HG03039 (cell line): Measurements from ENCODE around the gene NHS.

Experiments
- ATAC-seq: cut with Tn5 transposase; IDR thresholded peaks from one replicate; pipeline ENCODE4 v1.9.1; 2021; ENCODE audit warnings: mild to moderate bottlenecking, moderate library complexity; ENCODE audit not compliant: unreplicated experiment

The NHS gene

DNA sequence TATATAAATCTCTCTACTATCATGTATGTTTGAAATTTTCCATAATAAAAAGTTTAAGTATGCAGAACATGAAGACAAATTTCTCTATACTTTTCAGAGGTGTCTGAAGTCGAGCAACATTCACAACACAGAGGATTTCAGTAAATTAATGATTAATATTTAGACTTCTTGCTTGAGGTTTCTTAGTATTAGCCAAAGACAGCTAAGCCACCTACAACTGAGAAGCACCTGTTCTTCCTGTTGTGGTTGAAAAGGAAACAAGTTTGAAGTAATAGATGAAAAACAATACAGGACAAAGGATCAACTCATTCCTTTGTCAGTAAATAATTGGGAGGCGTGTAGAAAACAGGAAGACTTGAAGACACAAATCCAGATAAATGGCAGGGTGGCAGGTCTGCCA, 383.4 kb downstream of the NHS start:
- ATAC-seq, result no peak

DNA sequence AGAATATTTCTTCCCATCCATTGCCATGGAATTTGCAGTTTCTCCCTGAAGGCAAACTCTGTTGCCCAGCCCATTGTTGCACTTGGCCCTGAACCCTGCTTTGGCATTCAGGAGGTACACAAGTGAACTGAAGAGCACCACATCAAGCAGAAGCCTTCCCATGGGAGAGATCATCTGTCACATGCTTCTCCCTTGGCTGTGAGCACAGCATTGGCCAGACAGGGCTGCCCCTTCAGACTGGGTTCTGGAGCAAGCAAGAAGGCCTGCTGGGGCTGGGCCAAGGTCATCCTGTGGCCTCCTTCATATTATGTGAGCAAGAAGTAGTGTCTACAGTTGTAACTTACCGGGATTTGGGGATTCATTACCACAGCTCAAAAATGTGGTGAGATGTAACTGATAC, 385.0 kb downstream of the NHS start:
- no peak for ATAC-seq

DNA sequence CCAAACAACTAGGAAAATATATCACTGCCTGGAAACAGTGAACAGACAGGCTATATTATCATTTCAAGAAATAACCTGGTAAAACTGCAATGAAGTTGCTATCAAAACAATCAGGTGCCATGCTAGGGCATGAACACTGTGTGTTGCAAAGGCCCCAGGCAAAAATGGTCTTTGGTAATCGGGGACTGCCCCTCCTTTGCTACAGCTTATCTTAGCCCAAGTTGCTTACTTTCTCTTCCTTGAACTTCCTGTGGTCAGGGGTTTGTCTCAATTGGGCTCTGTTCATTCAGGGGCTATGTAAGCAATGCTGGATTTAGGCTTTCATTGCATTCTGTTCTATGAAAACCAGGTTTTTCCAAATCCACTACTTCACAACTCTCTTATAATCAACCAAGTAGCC, 392.7 kb downstream of the NHS start:
- no peak for ATAC-seq

DNA sequence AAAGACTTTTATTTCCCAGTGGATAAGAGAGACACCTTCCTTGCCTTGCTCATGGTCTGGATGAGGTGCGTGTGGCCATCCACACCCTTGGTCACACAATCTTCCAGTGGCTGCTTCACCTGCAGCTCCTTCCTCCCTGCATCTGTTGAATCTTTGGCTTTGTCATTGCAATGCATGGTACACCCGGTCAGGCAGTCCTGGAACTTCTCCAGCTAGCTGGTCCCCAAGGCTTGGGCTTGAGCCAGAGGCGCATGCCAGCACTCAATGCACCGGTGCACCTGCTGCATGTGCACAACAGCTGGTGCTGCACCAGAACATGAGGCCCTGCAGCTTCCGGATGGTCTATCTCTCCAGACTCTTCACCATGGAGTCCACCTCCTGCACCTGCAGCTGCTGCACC, 394.0 kb downstream of the NHS start:
- ATAC-seq, result no peak

DNA sequence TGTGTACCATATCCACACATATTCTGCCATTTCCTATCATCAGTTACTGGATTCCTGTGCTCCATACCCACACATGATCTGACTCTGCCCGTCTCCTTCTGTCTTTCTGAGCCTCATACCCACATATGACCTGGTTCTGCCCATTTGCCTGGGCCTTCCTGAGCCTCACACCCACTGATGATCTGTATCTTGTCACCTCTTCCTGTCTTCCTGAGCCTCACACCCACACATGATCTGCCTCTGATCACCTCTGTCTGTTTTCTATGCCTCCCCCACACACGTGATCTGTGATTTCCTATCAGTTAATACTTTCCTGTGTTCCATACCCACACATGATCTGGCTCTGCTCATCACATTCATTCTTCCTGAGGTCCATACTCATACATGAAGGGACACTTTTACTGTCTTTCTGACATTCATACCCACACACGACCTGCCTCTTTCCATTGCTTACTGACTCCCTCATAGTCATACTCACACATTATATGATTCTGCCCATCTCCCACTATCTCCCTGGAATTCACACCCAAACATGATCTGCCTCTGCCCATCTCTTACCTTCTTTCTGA, 394.8 kb downstream of the NHS start:
- ATAC-seq, result no peak

DNA sequence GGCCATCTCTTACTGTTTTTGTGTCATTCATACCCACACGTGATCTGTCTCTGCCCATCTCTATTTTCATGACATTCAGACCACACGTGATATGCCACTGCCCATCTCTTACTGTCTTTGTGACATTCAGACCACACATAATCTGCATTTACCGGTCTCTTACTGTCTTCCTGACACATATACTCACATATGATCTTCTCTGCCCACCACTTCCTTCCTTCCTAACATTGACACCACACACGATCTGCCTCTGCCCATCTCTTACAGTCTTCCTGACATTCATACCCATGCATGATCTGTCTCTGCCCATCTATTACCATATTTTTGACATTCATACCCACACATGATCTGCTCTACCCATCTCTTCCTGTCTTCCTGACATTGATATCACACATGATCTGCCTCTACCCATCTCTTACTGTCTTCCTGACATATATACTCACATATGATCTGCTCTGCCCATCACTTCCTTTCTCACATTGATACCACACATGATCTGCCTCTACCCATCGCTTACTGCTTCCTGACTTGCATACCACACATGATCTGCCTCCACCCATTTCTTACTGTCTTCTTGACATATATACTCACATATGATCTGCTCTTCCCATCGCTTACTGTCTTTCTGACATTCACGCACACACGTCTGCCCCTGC, 398.3 kb downstream of the NHS start:
- no peak for ATAC-seq

DNA sequence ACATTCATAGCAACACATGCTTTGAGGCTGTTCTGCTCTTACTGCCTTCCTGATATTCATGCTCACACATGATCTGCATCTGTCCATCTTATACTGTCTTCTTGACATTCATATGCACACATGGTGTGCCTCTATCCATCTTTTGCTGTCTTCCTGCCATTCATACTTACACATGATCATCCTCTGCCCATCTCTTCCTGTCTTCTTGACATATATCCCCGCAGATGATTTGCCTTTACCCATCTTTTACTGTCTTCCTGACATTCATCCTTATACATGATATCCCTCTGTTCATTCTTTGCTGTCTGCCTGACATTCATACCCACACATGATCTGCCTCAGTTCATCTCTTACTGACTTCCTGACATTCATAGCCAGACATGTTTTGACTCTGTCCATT, 399.1 kb downstream of the NHS start:
- ATAC-seq, result no peak

DNA sequence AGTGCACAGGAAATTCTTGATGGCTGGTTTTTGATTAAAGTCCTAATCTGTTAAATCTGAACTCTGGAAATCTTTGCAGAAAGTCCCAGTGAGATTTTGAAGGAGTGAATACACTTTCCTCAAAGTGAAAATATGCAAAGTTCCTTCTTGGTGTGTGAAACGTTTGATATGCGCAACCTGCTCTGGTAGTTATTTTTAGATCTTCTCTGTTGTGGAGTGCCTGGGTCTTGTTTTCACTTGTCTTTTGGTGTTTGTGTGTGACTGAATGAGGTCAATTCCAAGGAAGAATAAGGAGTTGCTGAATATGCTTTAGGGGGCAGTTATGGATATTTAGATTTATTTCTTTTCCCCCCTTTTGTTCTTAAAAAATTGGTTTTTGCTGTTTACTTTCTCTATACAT, 404.0 kb downstream of the NHS start:
- ATAC-seq, result no peak

DNA sequence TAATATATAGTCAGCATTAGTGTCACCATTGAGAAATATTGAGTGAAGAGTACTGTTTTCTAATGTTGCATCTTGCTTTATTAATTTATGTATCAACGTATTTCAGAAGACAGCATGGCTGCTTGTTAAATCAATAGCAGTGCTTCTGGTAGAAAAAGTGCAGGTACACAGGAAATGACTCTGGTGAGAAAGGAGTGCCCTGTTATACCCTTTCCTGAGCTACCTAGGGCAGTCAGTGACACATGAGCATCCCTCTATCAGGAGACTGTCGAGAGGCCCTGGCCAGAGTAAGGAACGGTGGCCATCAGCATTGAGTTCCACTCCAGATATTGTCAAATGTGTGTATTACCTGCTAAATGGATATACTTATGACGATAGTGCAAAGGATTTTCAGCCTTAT, 404.4 kb downstream of the NHS start:
- no peak for ATAC-seq
